AG09309 (cell line): ENCODE measurements around the gene SPDYC.

Source experiments
- DNase-seq: peaks from one replicate; pipeline ENCODE4 v3.0.0-alpha.2; 2010; ENCODE audit warnings: low read depth
- H3K4me3 ChIP-seq: 2 replicates; pipeline ENCODE4 v1.5.1; 2011; ENCODE audit warnings: mild to moderate bottlenecking, low read depth, low read length, moderate library complexity; ENCODE audit not compliant: control insufficient read depth
- CTCF ChIP-seq: IDR thresholded peaks from 2 replicates; pipeline ENCODE4 v1.5.1; 2011; ENCODE audit warnings: mild to moderate bottlenecking, low read depth, low read length, inconsistent platforms; ENCODE audit not compliant: insufficient read depth, control insufficient read depth; ENCODE audit errors: missing control alignments

Gene SPDYC

GRCh38 chr11:65134240-65134951, 35.6 kb upstream of the SPDYC start, which contains the start of gene SYVN1:
TSS of gene SYVN1 (minus strand) at chr11:65134519. CDS start at chr11:65133601, 918 bp downstream.
- DNase-seq: peak; percentile 51
- TF ChIP-seq CTCF: no peak
- H3K4me3 ChIP-seq: peak within 1 kb of the TSS; percentile 92

GRCh38 chr11:65134952-65135632, 34.9 kb upstream of the SPDYC start:
- peak; percentile 87 for DNase-seq
- no peak for TF ChIP-seq CTCF

GRCh38 chr11:65135633-65136145, 34.3 kb upstream of the SPDYC start:
- DNase-seq: no peak
- peak overlapping the region; percentile 92 for H3K4me3 ChIP-seq
- no peak for TF ChIP-seq CTCF

More at GRCh38 chr11:65134952-65135632, 34.9 kb upstream of the SPDYC start:
- peak overlapping the region; percentile 92 for H3K4me3 ChIP-seq

GRCh38 chr11:65136515-65137096, 33.4 kb upstream of the SPDYC start:
- H3K4me3 ChIP-seq: no peak overlapping the region
- TF ChIP-seq CTCF: no peak
- no peak for DNase-seq

GRCh38 chr11:65141896-65142494, 28.0 kb upstream of the SPDYC start:
- TF ChIP-seq CTCF: no peak
- DNase-seq: no peak
- no peak overlapping the region for H3K4me3 ChIP-seq

GRCh38 chr11:65147352-65148075, 22.5 kb upstream of the SPDYC start:
- no peak for TF ChIP-seq CTCF
- H3K4me3 ChIP-seq: no peak overlapping the region
- no peak for DNase-seq
